CD4-positive, alpha-beta T cell treated with Interleukin-15 for 4 hours (primary cell): Measurements from ENCODE around the gene SCRG1.

ENCODE experiments used
- DNase-seq: peaks from one replicate; pipeline ENCODE4 v3.0.0-alpha.2; 2020; ENCODE audit warnings: low spot score

The SCRG1 gene

GRCh38 chr4:173411106-173411693 lies 12.3 kb upstream of the SCRG1 start:
- DNase-seq: no peak

GRCh38 chr4:173410079-173410478 lies 11.2 kb upstream of the SCRG1 start:
- DNase-seq: no peak

DNA sequence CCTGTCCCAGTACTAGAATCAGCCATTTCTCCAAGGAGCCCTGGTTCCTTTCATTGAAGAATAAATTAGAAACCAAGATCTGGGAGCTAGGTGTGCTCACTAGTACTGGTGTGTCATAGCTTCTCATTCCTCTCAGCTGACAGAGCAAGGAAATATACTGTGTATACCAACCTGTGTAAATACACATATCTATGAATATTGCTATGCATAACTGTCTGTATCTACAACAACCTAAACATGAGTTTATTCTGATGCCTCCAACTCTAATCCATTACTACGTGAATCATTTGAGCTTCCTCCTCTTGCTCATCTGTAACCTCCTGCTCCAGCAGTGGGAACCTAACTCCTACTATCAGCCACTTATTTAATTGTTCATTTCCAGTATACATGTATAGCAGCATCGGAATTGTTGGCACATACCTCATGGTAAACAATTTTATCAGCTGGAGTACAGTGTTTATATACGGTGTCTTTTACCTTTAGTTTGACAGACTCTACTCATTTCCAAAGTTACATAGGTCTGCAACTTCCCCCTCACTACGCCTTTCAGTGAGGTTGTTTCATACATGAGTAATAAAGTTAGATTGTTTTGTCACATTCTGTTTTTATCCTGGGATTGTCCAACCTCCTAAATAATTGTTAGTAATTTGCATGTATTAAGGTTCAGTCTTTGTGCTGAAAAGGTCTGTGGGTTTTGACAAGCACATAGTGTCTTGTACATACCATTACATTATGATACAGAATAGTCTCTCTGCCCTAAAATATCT lies 7.1 kb upstream of the SCRG1 start:
- DNase-seq: no peak

- DNase-seq: no peak
Measured at GRCh38 chr4:173404296-173404865, 5.5 kb upstream of the SCRG1 start.

DNA sequence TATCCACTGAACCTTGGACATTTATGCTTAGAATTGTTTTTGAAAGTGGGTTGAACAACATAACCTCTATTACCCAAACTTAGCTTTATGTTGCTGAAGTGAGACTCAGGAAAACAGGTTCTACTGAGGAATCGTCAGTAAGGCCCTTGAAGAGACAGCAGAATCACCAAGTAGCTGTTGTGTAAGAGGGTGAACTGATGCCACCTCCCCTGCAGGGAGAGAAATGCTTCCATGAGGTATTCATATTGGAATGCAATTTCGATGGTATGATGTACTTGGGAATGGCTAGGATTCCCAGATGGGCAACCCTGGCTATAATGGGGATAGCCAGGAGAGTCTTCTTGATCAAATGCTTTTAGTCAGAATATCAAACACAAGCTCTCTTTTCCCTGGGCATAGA lies 4.1 kb upstream of the SCRG1 start:
- no peak for DNase-seq

DNA sequence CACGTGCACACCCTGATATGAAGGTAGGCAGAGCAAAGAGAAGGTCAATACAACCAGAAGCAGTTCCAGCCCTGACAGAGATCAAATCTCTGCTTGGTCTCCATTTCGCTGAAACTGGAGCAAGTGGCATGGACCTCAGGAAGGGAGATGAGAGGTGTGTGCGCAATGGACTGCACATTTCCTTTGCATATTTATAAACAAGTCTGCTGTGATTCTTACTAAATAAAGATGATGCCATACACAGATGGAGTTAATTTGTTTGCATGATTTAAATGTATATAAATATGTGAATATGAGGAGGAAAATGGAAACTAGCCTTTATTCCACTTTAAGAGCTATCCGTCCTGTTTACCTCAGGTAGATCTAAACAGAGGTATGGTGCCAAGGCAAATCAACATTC lies 2.1 kb upstream of the SCRG1 start:
- DNase-seq: no peak

GRCh38 chr4:173398220-173398619 lies 696 bp downstream of the SCRG1 start:
- DNase-seq: no peak

DNA sequence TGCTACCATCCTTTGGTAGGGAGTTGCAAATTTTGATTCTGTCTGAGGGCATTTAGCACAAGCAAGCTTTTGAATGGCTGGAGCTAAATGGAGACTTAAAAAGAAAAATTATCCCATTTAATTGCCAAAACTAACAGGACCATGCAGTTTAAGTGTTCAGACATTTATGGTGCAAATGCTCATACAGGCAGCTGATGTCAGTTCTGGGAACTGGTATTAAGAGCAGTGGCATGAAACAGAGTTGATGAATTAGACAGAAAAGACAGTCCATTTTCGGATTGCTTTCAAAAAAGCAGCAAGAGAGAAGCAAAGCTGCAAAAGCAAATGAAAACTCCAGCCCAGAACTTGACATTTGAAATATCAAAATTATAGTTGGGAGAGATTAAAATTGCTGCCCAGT lies 1.3 kb downstream of the SCRG1 start:
- DNase-seq: no peak

GRCh38 chr4:173391701-173392100 lies 7.2 kb downstream of the SCRG1 start:
- no peak for DNase-seq

GRCh38 chr4:173386751-173387150 lies 12.2 kb downstream of the SCRG1 start:
- DNase-seq: no peak

GRCh38 chr4:173382349-173382748 lies 16.6 kb downstream of the SCRG1 start:
- DNase-seq: no peak

- DNase-seq: no peak
Measured at GRCh38 chr4:173381610-173382009, 17.3 kb downstream of the SCRG1 start.

DNA sequence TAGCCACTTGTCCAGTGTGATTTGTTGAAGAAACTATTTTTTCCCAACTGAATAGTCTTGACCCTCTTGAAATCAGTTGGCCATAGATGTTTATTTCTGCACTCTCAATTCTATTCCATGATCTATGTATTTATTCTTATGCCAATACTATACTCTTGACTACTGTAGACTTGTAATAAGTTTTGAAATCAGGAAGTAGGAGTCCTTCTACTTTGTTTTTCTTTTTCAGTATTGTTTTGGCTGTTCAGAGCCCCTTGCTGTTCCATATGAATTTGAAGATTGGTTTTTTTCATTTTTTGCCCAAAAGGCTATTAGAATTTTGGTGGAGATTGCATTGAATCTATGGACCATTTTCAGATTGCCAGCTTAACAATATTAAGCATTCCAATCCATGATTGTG lies 17.9 kb downstream of the SCRG1 start:
- no peak for DNase-seq

DNA sequence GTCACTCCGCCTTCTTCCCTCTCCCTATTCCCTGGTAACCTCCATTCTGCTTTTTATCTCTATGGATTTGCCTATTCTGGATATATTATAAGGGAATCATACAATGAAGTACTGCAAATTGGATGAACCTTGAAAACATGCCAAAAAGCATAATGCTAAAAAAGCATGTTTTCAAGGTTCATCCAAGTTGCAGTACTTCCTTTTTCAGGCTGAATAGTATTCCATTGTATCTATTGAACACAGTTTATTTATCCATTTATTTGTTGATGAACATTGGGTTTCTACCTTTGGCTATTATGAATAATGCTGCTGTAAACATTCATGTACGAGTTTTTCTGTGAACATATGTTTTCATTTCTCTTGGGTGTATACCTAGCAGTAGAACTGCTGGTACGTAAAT lies 19.0 kb downstream of the SCRG1 start:
- DNase-seq: no peak

DNA sequence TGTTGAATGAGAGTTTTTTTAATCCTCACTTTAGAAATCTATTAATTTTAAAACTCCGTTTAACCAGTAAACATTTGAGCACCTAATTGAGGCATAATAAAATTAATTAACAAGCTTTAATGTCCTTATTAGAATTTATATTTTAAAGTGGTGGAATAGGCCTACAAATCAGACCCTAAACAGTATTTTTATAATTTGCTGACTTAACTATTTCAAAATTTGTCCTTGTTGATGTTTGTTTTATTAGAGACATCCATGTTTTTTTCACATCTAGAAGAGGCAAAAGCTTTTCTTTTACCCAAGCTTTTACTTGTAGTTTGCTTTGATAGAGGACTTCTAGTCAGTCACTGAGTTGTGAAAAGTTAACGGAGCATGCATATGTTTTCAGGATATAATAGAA lies 24.3 kb downstream of the SCRG1 start:
- DNase-seq: no peak

GRCh38 chr4:173371292-173372192 lies 27.4 kb downstream of the SCRG1 start:
- peak; percentile 21 for DNase-seq

DNA sequence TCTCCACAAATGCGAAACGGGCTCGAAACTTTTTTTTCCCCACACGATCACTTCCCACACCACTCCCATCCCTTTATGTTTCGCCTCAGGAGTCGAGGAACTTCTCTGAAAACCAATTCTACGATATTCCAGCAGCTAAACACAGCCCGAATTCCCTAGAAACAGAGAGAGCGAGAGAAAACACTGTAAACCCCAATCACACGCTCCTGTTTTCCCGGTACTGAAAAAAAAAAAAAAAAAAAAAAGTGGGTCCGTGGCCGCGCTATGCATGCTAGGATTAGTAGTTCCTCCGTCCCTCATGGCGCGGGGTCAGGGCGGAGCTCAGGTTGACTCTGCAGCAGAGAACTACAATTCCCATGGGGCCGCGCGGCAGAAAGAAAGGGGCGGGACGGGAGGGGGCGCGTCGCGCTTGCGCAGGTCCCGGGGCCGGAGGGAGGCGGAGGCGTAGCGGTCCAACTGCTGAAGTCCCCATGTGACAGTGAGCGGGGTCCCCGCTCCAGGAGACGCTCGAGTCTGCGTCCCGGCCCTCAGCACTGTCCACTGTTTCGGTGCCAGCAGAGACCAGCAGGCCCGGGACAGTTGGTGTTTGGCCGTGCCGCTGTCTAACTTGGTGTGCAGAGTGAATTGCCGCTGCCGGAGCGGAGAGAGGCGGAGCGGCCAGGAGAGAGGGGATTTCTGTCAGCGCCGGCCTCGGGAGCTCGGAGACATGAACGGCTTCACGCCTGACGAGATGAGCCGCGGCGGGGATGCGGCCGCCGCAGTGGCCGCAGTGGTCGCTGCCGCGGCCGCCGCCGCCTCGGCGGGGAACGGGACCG lies 28.2 kb downstream of the SCRG1 start, which contains the start of gene SAP30:
Gene SAP30, plus strand, starts transcription at position 478 of the 815 bp plus-strand sequence. Its CDS starts 229 bp downstream, at position 707.
- DNase-seq: peak; percentile 97

DNA sequence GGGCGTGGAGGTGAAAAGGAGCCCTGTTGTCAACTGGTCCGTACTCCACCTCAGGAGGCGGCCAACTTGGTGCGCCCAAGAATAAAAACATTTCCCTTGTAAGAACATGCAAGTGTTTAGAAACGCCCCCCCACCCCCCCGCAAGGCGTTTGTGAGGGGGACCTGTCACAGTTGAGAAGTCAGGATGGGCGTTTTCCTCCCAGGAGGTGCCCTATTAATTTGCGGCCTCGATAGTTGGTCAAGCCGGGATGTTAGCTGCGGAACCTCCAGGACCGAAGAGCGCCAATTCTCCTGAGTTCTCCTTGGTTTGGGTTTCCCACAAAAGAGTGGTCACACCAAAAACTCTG lies 28.8 kb downstream of the SCRG1 start:
- peak; percentile 69 for DNase-seq

- no peak for DNase-seq
Measured at GRCh38 chr4:173367946-173368345, 31.0 kb downstream of the SCRG1 start.

- DNase-seq: peak; percentile 11
Measured at GRCh38 chr4:173367285-173367684, 31.6 kb downstream of the SCRG1 start.

GRCh38 chr4:173365359-173365996 lies 33.4 kb downstream of the SCRG1 start:
- peak; percentile 17 for DNase-seq
